HG02884 (cell line): ENCODE data around the gene PPP1R16B.

ENCODE experiments used
- ATAC-seq: cut with Tn5 transposase; IDR thresholded peaks from one replicate; pipeline ENCODE4 v1.9.1; 2021; ENCODE audit warnings: mild to moderate bottlenecking, moderate library complexity; ENCODE audit not compliant: unreplicated experiment

The PPP1R16B gene

DNA sequence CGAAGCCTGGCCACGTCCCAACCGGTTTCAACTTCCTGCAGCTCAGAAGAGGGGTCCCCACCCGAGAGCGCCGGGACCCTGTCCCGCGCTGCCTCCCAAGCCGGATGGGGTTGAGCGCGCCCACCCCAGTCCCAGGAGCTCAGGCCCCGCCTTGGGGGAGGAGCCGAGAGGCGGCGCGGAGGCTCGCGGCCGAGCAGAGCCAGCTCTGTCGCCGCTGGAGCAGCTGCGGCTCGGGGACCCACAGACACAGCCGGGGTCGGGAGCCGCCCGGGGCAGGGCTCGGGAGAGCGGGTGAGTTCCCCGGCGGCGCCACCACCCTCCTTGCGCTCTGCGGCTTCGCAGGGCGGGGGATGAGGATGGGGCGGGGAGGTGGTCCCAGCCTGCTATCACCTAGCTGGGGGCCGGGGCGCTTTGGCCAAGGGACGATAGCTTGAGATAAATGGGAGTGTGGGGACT is at the start of gene PPP1R16B:
PPP1R16B (plus strand) TSS at position 196 of the 456 bp plus-strand sequence. CDS start 30,229 bp downstream, outside the sequence.
- ATAC-seq: peak; percentile 39

DNA sequence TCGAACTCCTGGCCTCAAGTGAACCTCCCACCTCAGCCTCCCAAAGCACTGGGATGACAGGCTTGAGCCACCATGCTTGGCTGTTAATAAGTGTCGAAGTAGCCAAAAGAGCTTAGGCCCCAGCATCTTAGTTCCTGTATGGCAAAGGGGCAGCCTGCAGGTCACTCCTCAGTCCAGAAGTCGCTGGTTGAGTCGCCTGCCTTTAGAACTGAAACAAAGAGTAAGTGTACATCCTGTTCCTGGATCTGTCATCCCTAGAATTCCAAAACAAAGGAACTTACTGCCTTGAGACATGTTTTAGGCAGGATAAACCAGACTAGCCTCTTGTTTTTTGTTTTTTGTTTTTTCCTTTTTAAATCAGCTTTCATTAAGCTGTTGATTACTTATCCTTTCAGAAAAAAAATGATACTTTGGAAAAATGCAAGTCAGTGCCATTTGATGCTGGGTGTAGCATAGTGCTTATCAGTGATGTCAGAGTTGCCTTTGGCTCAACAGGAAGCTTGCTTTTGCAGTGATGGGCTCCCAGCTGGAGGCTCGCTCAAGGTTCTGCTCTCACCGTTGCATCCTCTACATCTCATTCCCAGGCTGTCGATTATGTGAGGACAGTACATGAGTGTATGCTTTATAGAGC is 48.2 kb upstream of the PPP1R16B start:
- no peak for ATAC-seq

DNA sequence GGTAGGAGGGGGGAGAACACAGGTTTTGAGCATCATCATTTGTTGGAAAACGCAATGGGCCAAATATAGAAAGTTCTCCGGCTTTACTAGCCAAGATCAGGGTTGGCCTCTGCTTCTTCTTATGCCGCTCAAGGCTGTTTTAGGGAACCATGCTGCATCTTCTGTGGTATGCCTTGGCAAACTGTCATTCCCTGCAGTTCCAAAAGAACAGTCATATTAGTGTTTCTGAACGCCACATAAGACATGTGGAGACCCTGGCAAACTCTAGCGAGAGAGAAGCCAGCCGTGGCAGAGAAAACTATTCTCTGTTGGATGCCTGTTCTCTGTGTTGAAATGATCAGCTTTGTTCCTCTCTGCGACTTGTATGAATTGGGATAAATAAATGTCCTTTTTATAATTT is 46.4 kb upstream of the PPP1R16B start:
- ATAC-seq: no peak

DNA sequence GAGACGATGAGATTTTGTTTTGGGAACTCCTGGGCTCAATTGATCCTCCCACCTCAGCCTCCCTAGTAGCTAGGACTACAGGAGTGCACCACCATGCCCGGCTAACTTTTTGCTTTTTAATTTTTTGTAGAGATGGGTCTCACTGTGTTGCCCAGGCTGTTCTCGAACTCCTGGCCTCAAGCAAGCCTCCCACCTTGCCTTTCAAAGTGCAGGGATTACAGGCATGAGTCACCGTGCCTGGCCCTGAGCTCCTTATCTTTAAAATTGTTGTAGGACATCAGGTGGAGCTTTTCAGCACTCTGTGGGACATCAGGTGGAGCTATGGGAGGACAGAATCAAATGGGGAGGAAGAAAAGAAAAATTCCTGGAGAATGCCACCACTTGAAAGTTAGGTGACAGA is 44.5 kb upstream of the PPP1R16B start:
- no peak for ATAC-seq

DNA sequence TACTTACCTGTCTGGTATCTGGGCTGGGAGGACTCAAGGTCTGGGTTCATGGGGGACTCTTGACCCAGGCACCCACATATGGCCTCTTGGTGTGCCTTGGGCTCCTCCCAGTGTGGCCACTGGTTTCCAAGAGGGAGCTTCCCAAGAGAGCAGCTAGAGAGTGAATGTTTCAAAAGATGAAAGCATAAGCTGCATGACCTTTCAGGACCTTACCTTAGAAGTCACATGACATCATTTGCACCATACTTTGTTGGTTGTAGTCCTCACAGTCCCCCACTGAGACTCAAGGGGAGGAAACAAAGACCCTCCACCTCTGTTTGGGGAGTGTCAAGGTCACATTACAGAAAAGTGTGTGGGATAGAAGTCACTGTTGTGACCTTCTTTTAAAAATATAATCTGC is 43.3 kb upstream of the PPP1R16B start:
- ATAC-seq: no peak

DNA sequence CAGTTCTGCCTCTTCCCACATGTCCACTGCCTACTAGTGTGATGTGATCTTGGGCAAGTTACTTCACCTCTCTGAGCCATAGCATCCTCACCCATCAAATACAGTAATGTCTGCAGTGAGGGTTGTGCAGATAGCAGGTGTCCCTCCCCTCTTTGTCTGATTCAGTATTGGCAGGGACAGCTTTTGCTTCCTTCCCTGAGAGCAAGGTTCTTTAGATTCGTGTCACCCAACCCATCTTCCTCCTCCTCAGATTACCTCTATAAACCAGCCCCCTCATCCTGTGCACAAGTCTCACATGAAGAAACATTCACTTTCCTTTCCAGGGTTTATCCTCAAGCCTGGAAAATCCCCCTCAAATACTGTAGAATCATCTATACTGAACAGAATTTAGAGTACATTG is 41.9 kb upstream of the PPP1R16B start:
- ATAC-seq: no peak

DNA sequence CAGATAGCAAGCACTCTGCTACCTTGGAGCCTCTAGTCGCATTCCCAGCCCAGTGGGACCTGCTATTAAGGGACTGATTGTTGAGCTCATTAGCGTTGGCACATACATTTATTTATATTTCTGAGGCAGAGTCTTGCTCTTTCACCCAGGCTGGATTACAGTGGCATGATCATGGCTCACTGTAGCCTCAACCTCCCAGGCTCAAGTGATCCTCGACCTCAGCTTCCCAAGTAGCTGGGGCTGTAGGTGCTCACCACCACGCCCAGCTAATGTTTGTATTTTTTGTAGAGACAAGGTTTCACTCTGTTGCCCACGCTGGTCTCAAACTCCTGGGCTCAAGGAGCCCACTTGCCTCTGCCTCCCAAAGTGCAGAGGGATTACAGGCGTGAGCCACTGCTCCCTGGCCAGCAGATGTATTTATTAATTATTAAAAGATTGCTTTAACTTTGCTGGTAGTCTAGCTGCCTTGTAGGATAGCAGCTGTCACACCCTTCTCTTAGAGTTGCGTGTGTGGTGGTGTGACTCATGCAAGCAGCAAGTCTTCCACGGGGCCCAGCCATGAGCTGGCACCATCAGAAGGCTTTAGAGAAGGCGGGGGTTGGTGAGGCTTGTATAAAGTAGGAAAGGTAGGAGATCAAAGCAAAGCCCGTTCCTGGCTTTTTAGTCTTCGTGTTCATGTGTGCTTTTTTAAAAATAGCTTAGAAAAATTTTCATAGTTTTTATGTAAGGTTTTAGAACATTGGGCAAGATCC is 40.8 kb upstream of the PPP1R16B start:
- ATAC-seq: no peak

DNA sequence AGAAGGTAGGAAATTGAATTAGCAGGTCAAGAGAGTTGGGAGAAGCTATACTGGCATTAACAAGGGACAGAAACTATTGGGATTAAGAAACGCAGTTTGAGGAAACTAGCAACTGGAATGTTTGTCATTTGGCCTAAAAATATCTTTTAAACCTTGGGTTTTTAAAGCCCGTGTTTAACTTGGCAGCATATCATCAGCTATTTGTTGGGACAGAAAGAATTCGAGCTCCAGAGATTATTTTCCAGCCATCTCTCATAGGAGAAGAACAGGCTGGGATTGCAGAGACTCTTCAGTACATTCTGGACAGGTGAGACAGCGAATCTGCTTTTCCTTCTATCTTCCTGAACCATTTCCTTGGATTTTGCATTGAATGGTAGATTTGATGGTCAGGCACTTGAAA is 39.4 kb upstream of the PPP1R16B start:
- no peak for ATAC-seq

DNA sequence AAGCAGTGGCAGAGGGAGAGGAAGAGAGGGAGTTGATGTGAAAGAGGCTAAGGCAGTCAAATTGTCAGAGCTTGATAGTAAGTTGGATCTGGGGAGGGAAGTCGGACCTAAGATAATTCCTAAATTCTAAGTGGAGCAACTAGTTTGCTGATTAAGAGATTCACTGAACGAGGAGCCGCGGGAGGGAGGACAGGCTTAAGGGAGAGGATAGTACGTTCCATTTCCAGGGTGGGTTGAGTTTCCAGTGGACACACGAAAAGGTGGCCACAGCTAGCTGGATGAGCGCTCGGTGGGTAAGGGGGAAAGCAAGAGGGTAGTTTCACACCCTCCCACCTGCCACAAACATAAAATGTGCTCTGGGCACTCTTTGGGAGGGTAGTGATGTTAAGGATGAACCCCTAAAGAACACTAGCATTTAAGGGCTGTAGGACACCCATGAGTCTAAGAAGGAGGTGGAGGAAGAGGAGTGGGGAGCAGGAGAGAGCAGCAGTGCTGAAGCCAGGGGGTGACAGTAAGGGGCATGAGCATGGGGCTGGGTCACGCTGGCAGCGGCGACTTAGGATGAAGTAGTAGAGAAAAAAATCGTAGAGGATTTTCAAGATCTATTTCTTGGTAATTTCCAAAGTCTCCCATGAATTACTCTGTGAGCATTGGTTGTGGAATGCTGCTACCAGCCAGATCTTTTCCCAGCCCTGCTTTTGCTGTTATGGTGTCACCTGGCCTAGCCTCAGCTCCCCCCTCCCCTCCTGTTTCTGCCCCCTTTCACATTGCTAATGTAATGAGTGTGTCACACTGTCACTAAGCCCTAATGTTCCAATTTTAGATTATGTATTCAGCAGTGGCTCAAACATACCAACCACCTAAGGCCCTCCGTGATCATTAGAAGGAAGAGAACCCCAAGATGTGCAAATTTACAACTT is 35.9 kb upstream of the PPP1R16B start:
- ATAC-seq: no peak

DNA sequence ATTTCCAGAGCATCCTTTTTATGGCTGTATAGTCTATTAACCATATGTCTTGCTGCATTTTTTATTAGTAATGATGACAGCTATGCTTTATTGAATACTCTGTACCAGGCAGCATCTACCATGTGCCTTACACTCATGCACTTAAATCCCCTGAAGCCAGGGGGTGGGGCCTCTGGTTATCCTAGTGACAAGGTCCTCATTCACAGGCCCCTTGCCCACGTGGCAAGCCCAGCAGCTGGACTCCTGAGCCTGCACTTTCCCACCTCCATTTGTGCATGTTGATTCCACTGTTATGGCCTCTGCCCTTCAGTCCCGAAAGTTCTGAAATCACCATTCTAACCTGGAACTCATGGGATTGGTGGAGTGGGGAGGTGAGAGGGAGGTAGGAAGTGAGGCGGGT is 35.0 kb upstream of the PPP1R16B start:
- no peak for ATAC-seq

DNA sequence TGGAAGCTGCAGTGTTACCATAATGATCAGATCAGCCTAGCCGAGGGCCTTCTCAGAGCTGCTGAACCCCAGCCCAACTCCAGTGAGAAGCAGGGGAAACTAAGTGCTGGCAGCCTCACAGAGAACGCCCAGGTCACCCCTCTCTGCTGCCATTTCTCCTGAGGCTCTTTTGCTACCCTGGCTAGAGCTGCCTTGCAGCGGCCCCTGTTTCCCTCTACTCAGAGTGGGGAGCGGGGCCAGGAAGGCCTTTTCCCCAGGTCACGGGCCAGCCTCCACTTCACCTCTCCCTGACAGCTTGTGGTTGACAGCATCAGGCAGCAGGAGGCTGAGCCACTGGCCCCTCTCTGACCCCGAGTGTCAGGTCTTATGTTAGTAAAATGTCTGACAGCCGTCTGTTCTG is 34.5 kb upstream of the PPP1R16B start:
- no peak for ATAC-seq

DNA sequence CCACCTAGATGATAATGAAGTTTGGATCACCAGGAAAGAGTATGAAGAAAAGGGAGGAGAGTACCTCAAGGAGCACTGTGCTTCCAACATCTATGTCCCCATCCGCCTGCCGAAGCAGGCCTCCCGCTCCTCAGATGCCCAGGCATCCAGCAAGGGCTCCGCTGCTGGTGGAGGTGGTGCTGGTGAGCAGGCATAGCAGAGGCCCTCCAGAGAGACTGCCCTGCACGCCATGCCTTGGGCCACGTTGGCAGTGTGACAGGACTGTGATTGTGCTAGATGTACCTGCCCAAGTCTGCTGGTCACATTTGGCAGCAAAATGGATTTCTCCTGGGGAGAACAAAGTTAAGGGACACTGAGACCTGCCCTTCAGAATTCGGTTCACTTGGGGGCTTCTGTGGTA is 33.9 kb upstream of the PPP1R16B start:
- no peak for ATAC-seq

DNA sequence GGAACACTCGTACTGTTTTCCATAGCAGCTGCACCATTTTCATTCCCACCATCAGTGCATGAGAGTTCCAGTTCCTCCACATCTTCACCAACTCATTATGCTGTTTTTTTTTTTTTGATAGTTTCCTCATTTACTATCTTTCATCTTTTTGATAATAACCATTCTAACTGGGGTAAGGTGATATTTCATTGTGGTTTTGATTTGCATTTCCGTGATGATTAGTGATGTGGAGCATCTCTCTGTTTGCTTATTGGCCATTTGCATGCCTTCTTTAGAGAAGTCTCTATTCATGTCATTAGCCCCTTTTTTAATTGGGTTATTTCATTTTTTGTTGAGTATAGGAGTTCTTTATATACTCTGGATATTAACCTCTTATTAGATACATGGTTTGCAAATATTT is 31.3 kb upstream of the PPP1R16B start:
- no peak for ATAC-seq

DNA sequence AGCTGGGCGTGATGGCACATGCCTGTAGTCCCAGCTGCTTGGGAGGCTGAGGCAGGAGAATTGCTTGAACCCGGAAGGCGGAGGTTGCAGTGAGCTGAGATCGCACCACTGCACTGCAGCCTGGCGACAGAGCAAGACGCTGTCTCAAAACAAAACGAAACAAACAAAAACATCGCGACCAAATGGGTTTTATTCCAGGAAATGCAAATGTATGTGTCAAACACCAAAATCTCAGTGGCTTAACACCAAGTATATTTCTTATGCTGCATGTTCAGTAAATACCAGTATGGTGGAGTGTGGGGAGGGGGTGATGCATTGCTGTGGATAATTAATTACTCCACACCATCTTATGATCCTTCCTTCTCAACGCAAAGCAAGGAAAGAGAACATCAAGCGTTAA is 29.1 kb upstream of the PPP1R16B start:
- no peak for ATAC-seq

DNA sequence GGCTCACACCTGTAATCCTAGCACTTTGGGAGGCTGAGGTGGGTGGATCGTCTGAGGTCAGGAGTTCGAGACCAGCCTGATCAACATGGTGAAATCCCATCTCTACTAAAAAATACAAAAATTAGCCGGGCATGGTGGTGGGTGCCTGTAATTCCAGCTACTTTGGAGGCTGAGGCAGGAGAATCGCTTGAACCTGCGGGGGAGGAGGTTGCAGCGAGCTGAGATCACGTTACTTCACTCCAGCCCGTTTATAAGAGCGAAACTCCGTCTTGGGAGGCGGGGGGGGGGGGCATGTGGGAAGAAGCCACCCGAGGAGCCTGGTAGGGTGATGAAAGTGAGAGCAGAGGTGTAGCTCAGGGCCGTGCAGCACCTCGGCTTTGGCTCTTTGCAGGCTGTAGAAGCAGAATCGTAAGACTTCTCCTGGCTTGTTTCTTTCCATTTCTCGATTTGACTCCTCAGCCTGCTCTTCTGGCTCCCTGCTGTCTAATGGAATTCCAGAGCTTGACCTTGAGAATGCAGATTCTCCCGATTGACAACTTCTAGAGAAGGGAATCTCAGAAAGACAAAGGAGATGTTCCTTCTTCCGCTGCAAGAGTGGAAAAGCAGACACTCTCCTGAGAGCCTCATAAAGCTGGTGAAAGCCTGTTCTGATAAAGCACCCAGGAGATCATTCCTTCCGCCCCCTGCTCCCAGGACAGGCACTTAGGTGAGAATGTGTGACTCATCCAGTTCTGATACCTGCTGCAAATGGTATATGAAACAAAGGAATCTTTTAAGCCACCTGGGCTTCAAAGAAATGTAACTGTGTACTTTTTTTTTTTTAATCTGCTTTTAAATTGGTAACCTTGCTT is 26.0 kb upstream of the PPP1R16B start:
- ATAC-seq: no peak

DNA sequence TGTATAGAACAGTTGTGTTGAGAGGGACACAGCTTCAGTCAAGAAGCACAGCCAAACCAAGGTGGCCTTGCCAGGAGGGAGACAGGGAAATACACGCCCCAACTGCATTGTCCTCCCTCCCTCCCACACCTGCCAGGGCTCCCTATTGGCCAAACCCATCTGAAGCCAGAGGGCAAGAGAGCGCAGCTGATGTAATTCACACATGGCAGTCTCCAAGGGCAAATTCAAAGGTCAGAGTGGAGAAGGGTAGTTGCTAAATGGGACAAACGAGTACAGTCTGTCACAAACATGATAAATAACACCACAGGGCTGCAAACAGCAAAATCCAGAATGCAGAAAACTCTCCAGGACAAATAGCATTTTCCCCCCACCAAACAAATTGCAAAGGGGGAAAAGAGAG is 23.2 kb upstream of the PPP1R16B start:
- ATAC-seq: no peak

DNA sequence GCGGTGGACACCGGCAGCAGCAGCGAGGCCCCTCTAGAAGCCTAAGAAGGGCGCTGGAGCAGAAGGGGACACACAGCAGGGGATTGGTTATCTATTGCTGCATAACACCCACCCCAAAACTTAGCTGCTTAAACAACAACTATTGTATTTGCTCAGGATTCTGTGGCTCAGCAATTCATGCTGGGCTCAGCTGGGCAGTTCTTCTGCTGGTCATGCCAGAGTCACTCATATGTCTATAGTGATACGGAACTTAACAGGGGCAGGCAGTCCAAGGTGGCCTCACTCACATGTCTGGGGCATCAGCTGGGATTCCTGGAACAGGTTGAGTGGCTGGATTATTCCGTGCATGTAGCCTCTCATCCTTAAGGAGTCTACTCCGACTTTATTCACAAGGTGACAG is 17.6 kb upstream of the PPP1R16B start:
- no peak for ATAC-seq

DNA sequence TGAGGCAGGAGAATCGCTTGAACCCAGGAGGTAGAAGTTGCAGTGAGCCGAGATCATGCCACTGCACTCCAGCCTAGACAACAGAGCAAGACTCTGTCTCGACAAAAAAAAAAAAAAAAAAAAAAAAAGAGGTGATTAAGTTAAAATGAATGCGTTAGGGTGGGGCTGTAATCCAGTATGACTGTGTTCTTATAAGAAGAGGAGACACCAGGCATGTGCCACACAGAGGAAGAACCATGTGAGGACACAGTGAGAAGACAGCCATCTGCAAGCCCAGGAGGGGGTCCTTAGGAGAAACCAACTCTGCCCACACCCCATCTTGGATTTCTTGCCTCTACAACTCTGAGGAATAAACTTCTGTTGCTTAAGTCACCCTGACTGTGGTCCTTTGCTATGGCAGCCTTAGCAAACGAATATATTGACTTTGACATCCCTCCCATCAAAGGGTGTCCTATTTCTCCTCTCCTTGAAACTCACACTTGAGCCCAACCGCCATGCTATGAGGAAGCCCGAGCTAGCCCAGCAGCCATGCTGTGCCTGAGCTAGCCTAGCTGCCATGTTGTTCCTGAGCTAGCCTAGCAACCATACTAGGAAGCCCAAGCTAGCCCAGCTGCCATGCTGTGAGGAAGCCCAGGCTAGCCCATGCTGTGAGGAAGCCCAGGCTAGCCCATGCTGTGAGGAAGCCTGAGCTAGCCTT is 15.8 kb upstream of the PPP1R16B start:
- ATAC-seq: no peak

DNA sequence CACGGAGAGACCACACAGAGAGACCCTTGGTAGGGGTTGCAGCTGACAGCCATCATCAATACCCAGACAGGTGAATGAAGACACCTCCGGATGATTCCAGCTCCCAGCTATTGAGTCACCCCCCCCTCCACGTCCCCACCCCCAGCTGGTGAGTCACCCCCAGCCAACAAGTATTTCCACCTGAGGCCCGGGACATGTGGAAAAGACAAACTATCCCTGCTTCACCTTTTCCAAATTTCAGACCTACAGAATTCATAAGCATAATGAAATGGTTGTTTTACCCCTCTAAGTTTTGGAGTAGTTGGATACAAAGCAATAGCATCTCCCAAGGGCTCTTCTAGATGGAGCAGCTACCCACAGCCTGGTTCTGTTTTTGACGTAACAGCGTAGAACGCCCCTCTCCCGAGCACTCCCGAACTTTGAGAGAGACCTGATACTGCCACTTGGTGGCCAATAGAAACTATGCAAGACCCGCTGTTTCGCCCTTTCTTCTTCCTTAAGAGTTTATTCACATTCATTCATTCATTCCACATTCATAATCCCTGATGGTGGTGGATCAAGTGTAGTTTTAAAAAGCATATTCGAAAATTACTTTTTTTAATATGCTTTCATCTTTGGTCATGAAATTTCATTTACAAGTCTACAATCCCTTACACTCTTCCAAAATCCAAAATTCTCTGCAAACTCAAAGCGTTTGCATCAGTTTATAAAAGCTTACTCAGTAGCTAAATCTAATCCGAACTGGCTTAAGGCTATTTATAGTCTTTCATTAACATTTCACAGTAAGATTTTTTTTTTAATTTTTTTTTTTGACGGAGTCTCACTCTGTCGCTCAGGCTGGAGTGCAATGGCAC is 15.1 kb upstream of the PPP1R16B start:
- ATAC-seq: no peak
